GM21619 (cell line): ENCODE measurements around the gene RHBDD3.
"Not testable (repeated sequence)": the region's sequence is repeated elsewhere in the genome, so short reads cannot be mapped to it uniquely, and the experiment has no call there.

Experiments used
- ATAC-seq: cut with Tn5 transposase; IDR thresholded peaks from one replicate; pipeline ENCODE4 v1.9.1; 2021; ENCODE audit not compliant: unreplicated experiment

Gene RHBDD3

DNA sequence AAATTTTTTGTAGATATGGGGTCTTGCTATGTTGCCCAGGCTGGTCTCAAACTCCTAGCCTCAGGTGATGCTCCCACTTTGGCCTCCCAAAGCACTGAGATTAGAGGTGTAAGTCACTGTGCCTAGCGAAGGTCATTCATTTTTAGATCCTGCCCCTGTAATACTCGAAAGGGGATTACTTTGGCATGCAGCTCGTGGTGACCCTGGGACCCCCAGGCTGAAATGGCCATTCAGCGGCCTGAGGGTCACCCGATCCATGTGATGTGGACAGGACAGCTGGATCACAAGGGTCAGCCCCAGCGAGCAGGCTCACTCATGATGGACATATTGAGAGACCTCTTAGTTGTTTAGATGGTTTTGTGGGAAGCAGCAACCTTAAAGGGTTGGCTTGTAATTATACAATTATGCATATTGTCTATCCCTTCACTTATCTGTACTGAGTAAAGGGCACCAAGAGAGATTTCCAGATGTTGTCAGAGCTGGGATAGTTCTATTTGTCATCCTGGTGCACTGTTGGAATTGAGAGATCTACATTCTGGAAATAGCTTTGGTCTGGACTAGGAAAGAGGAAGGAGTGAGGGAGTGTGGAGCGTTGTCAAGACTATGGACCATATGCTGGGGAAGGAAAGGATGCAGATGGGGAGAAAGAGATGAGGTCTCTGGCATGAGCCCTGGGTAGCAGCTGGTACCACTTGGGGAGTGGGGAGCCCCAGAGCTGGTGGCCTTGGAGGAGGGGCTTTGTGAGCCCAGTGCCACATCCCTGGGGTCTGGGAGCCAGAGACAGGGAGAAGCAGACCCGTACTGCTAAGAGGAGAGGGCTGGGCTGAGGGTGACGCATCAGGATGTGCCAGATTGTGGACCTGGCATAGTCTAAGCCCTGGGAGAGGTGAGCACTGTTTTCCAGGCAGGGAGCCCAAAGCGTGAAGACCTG lies 15.5 kb downstream of the RHBDD3 start:
- no peak for ATAC-seq

- no peak for ATAC-seq
These were observed 16.5 kb downstream of the RHBDD3 start for GRCh38 chr22:29251265-29251664.

DNA sequence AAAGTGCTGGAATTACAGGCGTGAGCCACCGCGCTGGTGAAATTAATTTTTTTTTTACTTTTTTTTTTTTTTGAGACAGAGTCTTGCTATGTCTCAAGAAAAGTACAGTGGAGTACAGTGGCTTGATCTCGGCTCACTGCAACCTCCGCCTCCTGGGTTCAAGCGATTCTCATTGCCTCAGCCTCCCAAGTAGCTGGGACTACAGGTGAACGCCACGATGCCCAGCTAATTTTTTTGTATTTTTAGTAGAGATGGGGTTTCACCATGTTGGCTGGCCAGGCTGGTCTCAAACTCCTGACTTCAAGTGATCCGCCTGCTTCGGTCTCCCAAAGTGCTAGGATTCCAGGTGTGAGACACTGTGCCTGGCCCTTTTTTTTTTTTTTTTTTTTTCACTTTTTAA lies 19.9 kb downstream of the RHBDD3 start:
- ATAC-seq, result not testable (repeated sequence)

- peak; percentile 58 for ATAC-seq
These were observed 22.0 kb downstream of the RHBDD3 start for GRCh38 chr22:29245626-29246385.

- ATAC-seq, result no peak
These were observed 22.8 kb downstream of the RHBDD3 start for GRCh38 chr22:29244785-29245625.

- ATAC-seq, result no peak
These were observed 23.8 kb downstream of the RHBDD3 start for GRCh38 chr22:29243874-29244446.

DNA sequence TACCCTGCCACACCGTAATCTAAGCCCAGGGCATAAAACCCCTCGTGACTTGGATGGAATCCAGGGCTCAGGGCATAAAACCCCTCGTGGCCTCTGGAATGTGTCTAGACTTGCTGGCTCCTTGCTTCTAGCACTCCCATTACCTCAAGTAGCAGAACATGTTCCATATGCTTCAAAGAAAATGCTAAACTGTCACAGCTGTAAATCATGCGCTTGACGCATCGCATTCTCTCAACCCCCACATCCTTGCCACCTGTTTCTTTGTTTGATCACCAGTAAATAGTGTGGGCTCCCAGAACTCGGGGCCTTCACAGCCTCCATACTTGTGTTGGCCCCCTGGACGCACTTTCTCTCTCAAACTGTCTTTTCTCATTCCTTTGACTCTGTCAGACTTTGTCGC lies 27.3 kb downstream of the RHBDD3 start:
- ATAC-seq, result not testable (repeated sequence)

DNA sequence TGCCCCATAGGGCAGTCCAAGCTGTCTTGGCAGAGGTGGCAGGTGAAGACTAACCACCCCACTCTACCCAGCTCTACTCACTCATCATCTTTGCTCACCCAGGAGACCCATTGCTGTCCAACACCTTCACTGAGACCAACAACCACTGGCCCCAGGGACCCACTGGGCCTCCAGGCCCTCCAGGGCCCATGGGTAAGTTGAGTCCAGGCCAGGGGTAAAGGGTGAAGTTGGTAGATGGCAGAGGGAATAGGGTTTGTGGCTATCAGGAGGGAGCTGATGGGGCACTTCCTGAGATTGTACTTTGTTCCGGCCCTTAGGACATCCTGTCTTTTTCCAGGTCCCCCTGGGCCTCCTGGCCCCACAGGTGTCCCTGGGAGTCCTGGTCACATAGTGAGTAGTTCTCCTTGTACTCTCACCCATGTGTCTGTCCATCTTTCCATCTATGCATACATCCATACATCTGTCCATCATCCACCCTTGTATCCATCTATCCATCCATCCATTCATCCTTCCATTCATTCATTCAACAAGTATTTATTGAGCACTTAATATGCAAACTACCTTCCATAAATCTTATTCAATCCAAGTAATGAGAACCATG lies 34.4 kb downstream of the RHBDD3 start:
- ATAC-seq, result no peak

GRCh38 chr22:29231971-29232959 lies 35.5 kb downstream of the RHBDD3 start:
- ATAC-seq, result no peak

GRCh38 chr22:29230972-29231875 lies 36.6 kb downstream of the RHBDD3 start:
- ATAC-seq, result no peak

DNA sequence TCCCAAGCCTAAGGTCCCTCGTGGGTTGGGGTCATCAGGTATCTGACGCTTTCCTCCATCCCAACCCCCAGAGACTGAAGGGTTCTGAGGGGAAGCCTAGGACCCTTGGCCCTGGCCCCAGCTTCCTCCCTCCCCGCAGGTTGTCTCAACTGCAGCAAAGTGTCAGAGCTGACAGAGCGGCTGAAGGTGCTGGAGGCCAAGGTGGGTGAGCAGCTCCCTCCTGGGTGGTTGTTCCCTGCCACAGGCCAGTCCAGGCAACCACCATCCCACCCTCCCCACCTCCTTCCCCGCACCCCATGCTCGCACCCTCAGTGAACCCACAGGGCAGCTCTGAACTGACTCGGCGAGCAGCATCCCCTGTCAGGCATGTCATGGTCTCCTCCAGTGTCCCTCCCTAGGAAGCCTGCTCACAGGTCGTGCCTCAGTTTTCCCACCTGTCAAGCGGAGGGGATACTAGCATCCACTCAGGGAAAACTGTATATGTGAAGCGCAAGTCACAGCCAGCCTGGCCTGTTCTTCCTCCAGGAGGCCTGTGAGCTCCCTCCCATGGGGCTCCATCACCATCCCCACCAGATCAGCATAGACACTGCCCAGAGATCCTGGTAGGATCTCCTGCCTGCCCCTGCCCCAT lies 41.3 kb downstream of the RHBDD3 start:
- ATAC-seq, result no peak

- ATAC-seq, result no peak
These were observed 42.2 kb downstream of the RHBDD3 start for GRCh38 chr22:29225422-29226090.

DNA sequence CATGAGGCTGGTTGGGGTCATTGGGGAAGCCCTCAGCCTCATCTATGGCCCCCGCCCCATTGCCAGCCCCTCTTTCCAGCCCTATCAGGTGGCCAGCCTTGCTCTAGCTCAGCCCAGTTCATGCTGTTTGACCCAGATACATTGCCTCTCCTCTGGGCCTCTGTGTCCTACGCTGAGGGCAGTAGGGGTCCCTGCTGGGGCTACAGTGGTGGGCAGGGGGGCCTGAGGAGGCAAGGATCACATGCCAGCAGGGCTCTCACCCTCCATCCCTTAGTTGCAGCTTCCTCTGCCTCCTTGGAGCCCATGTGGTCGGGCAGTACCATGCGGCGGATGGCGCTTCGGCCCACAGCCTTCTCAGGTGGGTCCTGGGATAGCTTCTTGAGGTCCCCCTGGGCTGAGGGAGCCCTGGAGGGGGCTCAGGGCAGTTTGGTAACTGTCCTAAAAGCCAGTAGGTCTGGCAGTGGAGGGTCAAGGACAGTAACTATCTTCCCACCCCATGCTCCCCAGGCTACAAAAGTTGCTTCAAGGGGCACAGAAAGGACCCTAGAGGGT lies 42.8 kb downstream of the RHBDD3 start:
- ATAC-seq, result no peak

DNA sequence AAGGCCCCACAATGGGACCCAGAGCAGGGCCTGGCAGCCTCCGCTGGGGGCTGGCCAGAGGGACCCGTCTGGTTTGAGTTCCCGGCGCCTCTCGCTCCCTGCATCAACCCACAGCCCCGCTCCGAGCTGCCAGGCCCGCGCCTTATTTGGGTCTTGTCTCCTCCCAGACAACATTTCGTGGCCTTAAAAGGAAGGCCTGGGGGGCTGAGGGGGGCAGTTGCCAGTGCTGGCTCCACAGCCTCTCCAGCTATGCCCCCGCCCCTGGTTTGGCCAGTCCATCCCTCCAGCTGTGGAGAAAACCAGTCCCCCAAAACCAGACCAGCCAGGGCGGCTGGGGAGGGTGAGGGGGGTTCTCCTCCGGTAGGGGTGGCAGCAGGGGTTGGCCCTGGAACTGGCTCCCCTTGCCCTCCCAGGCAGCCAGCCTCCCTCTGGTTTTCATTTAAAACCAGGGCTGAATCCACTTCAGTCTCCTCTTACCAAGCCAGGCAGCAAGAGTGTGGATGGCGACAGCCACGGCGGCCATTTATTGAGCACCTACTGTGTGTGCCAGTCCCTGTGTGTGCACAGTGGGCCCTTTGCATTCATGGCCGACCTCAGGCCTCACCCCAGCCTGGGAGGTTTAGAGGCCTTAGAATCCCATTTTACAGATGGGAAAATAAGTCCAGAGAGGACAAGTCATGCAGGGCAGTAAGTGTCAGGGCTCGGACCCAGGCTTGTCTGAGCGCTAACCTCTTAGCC lies 43.5 kb downstream of the RHBDD3 start:
- no peak for ATAC-seq

- ATAC-seq, result no peak
These were observed 47.7 kb downstream of the RHBDD3 start for GRCh38 chr22:29219881-29220670.
